ENCODE results near the gene SURF6. TPM values are rescaled to one million over a fixed set of nuclear protein-coding genes. Genes with fewer than 3 reads are reported as not detected.

SURF6 gene
- total and polyA plus RNA-seq, 4 experiments from 2014 or later = 2.3 to 28.9 (median 21.0) TPM

- no peak overlapping the region for H3K4me3 Mint-ChIP-seq
- H3K27ac Mint-ChIP-seq = peak overlapping the region in 1 of 7 donors; percentile 17
- H3K36me3 ChIP-seq (ENCODE audit: insufficient read depth, low read length) = no peaks in the 10 kb centered on the region
Observed at GRCh38 chr9:133306242-133307204, 29.5 kb downstream of the SURF6 start.

GRCh38 chr9:133305731-133306130, 30.3 kb downstream of the SURF6 start:
- peaks cover 0 to 1% (median 0%) of the 10 kb centered on the region in 8 donors for H3K9me3 Mint-ChIP-seq
- peak overlapping the region in 1 of 7 donors; percentile 30 for H3K27ac Mint-ChIP-seq
- H3K27ac ChIP-seq (ENCODE audit: low read depth, low read length) = no peak overlapping the region
- H3K27me3 Mint-ChIP-seq = peaks cover 14 to 19% of the 10 kb centered on the region in 2 donors
- H3K27me3 ChIP-seq (ENCODE audit: insufficient read depth, low read length) = no peaks in the 10 kb centered on the region
- no peaks in the 10 kb centered on the region for H3K4me1 ChIP-seq (ENCODE audit: insufficient read depth, low read length)
- no peaks in the 10 kb centered on the region for H3K36me3 Mint-ChIP-seq
- H3K4me3 ChIP-seq (ENCODE audit: low read length in 2 of 2) = no peak overlapping the region
- POLR2A ChIA-PET (ENCODE audit: partially characterized antibody) = no interaction called here
- DNase-seq = no peak
- H3K36me3 ChIP-seq (ENCODE audit: insufficient read depth, low read length) = no peaks in the 10 kb centered on the region
- no peaks in the 10 kb centered on the region for H3K4me1 Mint-ChIP-seq
- no peaks in the 10 kb centered on the region for H3K9me3 ChIP-seq (ENCODE audit: control insufficient read depth in 1 of 2, low read length in 2 of 2)
- intact Hi-C loops (cut with micrococcal nuclease) = no loop called here
- CTCF ChIA-PET (ENCODE audit: partially characterized antibody) = no interaction called here
- H3K4me3 Mint-ChIP-seq = no peak overlapping the region

More at GRCh38 chr9:133306242-133307204, 29.5 kb downstream of the SURF6 start:
- intact Hi-C loops (cut with micrococcal nuclease) = no loop called here
- ChIA-PET CTCF (ENCODE audit: partially characterized antibody) (no interaction called here), POLR2A (ENCODE audit: partially characterized antibody) (no interaction called here)
- Mint-ChIP-seq H3K36me3 (no peaks in the 10 kb centered on the region), H3K9me3 (peaks cover 0 to 1% (median 0%) of the 10 kb centered on the region in 8 donors), H3K27me3 (peaks cover 14 to 19% of the 10 kb centered on the region in 2 donors), H3K4me1 (no peaks in the 10 kb centered on the region)
- H3K27ac ChIP-seq (ENCODE audit: low read depth, low read length) = no peak overlapping the region
- H3K4me1 ChIP-seq (ENCODE audit: insufficient read depth, low read length) = no peaks in the 10 kb centered on the region
- DNase-seq = no peak
- H3K4me3 ChIP-seq (ENCODE audit: low read length in 2 of 2) = no peak overlapping the region
- no peaks in the 10 kb centered on the region for H3K9me3 ChIP-seq (ENCODE audit: control insufficient read depth in 1 of 2, low read length in 2 of 2)
- H3K27me3 ChIP-seq (ENCODE audit: insufficient read depth, low read length) = no peaks in the 10 kb centered on the region

GRCh38 chr9:133304477-133305377, 31.3 kb downstream of the SURF6 start:
- Mint-ChIP-seq H3K36me3 (no peaks in the 10 kb centered on the region), H3K4me1 (no peaks in the 10 kb centered on the region), H3K27ac (no peak overlapping the region), H3K27me3 (peaks cover 15 to 17% of the 10 kb centered on the region in 2 donors), H3K9me3 (peaks cover 0 to 1% (median 0%) of the 10 kb centered on the region in 8 donors), H3K4me3 (no peak overlapping the region)
- Histone ChIP-seq H3K4me3 (ENCODE audit: low read length in 2 of 2) (no peak overlapping the region), H3K27ac (ENCODE audit: low read depth, low read length) (no peak overlapping the region), H3K36me3 (ENCODE audit: insufficient read depth, low read length) (no peaks in the 10 kb centered on the region), H3K4me1 (ENCODE audit: insufficient read depth, low read length) (no peaks in the 10 kb centered on the region), H3K9me3 (ENCODE audit: control insufficient read depth in 1 of 2, low read length in 2 of 2) (no peaks in the 10 kb centered on the region), H3K27me3 (ENCODE audit: insufficient read depth, low read length) (no peaks in the 10 kb centered on the region)
- no peak for DNase-seq
- ChIA-PET CTCF (ENCODE audit: partially characterized antibody) (no interaction called here), POLR2A (ENCODE audit: partially characterized antibody) (no interaction called here)
- intact Hi-C loops (cut with micrococcal nuclease) = no loop called here

- H3K27ac ChIP-seq (ENCODE audit: low read depth, low read length) = no peak overlapping the region
- Mint-ChIP-seq H3K36me3 (no peaks in the 10 kb centered on the region), H3K27me3 (peaks cover 13 to 14% of the 10 kb centered on the region in 2 donors), H3K4me1 (no peaks in the 10 kb centered on the region), H3K27ac (no peak overlapping the region), H3K9me3 (peaks cover 0 to 1% (median 0%) of the 10 kb centered on the region in 8 donors), H3K4me3 (no peak overlapping the region)
- DNase-seq = no peak
- intact Hi-C loops (cut with micrococcal nuclease) = no loop called here
- no peaks in the 10 kb centered on the region for H3K27me3 ChIP-seq (ENCODE audit: insufficient read depth, low read length)
- H3K9me3 ChIP-seq (ENCODE audit: control insufficient read depth in 1 of 2, low read length in 2 of 2) = no peaks in the 10 kb centered on the region
- CTCF ChIA-PET (ENCODE audit: partially characterized antibody) = no interaction called here
- POLR2A ChIA-PET (ENCODE audit: partially characterized antibody) = no interaction called here
- H3K4me1 ChIP-seq (ENCODE audit: insufficient read depth, low read length) = no peaks in the 10 kb centered on the region
- no peaks in the 10 kb centered on the region for H3K36me3 ChIP-seq (ENCODE audit: insufficient read depth, low read length)
- H3K4me3 ChIP-seq (ENCODE audit: low read length in 2 of 2) = no peak overlapping the region
Observed at GRCh38 chr9:133304158-133304470, 31.9 kb downstream of the SURF6 start.

- no peak for DNase-seq
- intact Hi-C loops (cut with micrococcal nuclease) = no loop called here
- POLR2A ChIA-PET (ENCODE audit: partially characterized antibody) = no interaction called here
Observed at GRCh38 chr9:133303266-133304157, 32.5 kb downstream of the SURF6 start.

GRCh38 chr9:133301253-133302230, 34.4 kb downstream of the SURF6 start:
- ChIA-PET CTCF (ENCODE audit: partially characterized antibody) (no interaction called here), POLR2A (ENCODE audit: partially characterized antibody) (no interaction called here)
- H3K9me3 Mint-ChIP-seq = peaks cover 0 to 1% (median 0%) of the 10 kb centered on the region in 8 donors
- no peak overlapping the region for H3K27ac Mint-ChIP-seq
- H3K4me3 Mint-ChIP-seq = no peak overlapping the region
- Histone ChIP-seq H3K9me3 (ENCODE audit: control insufficient read depth in 1 of 2, low read length in 2 of 2) (no peaks in the 10 kb centered on the region), H3K4me1 (ENCODE audit: insufficient read depth, low read length) (no peaks in the 10 kb centered on the region), H3K36me3 (ENCODE audit: insufficient read depth, low read length) (no peaks in the 10 kb centered on the region), H3K27ac (ENCODE audit: low read depth, low read length) (no peak overlapping the region), H3K4me3 (ENCODE audit: low read length in 2 of 2) (no peak overlapping the region), H3K27me3 (ENCODE audit: insufficient read depth, low read length) (no peaks in the 10 kb centered on the region)
- no peaks in the 10 kb centered on the region for H3K4me1 Mint-ChIP-seq
- intact Hi-C loops (cut with micrococcal nuclease) = no loop called here
- DNase-seq = no peak
- H3K36me3 Mint-ChIP-seq = no peaks in the 10 kb centered on the region
- peaks cover 6 to 9% of the 10 kb centered on the region in 2 donors for H3K27me3 Mint-ChIP-seq

More at GRCh38 chr9:133303266-133304157, 32.5 kb downstream of the SURF6 start:
- H3K27me3 Mint-ChIP-seq = peaks cover 11% of the 10 kb centered on the region in 2 donors
- Histone ChIP-seq H3K9me3 (ENCODE audit: control insufficient read depth in 1 of 2, low read length in 2 of 2) (no peaks in the 10 kb centered on the region), H3K27me3 (ENCODE audit: insufficient read depth, low read length) (no peaks in the 10 kb centered on the region), H3K4me3 (ENCODE audit: low read length in 2 of 2) (no peak overlapping the region), H3K27ac (ENCODE audit: low read depth, low read length) (no peak overlapping the region), H3K36me3 (ENCODE audit: insufficient read depth, low read length) (no peaks in the 10 kb centered on the region), H3K4me1 (ENCODE audit: insufficient read depth, low read length) (no peaks in the 10 kb centered on the region)
- CTCF ChIA-PET (ENCODE audit: partially characterized antibody) = no interaction called here
- no peaks in the 10 kb centered on the region for H3K4me1 Mint-ChIP-seq
- H3K9me3 Mint-ChIP-seq = peaks cover 0 to 1% (median 0%) of the 10 kb centered on the region in 8 donors
- no peak overlapping the region for H3K27ac Mint-ChIP-seq
- no peaks in the 10 kb centered on the region for H3K36me3 Mint-ChIP-seq
- no peak overlapping the region for H3K4me3 Mint-ChIP-seq

Measured in CD4-positive, alpha-beta memory T cell (primary cell).